Tibial nerve (tissue), 4 donors: ENCODE measurements around the gene SPIRE2.

Experiments used
- CTCF ChIP-seq, 5 experiments: fragments of 200-600 bp in 3 of 5; fragments of 450-650 bp in 2 of 5; sonication (generic) in 3 of 5; IDR thresholded peaks; one replicate each; pipeline ENCODE4 v1.5.1; 2016 to 2019; ENCODE audit warnings: antibody characterized with exemption in 5 of 5, mild to moderate bottlenecking in 3 of 5, moderate library complexity in 2 of 5
- EP300 ChIP-seq, 2 donors: sonication (generic); formaldehyde crosslinking; IDR thresholded peaks; one replicate each; pipeline ENCODE4 v1.6.1; 2017; ENCODE audit warnings: antibody characterized with exemption in 2 of 2, mild to moderate bottlenecking in 1 of 2
- POLR2A ChIP-seq, 2 donors: fragments of 450-650 bp; IDR thresholded peaks; one replicate each; pipeline ENCODE4 v1.6.1; 2017; ENCODE audit warnings: antibody characterized with exemption in 2 of 2, mild to moderate bottlenecking in 2 of 2, moderate library complexity in 2 of 2

DNA sequence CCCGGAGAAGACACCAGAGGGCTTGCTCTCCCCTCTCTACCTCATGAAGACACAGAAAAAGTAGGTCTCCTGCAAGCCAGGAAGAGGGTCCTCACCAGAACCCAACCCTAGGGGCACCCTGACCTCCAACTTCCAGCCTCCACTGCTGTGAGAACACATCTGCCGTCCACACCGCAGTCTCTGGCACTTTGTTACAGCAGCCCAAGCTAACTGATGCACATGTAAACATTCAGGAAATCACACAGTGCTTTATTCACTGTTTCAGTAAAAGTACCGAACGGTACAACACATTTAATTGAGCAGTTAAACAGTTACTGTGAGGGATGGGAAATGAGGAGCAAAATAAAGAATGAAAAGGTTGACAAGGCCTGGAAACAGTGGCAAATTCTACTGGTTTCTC lies 30.1 kb upstream of the SPIRE2 start:
- TF ChIP-seq CTCF (IDR thresholded peaks at IDR 0.05) = no peak
- no peak for TF ChIP-seq POLR2A (IDR thresholded peaks at IDR 0.05)
- no peak for TF ChIP-seq EP300 (IDR thresholded peaks at IDR 0.05)
